ENCODE data around the gene KCNQ1. TPM values are rescaled to one million over a fixed set of nuclear protein-coding genes. Genes with fewer than 3 reads are reported as not detected.
A peak's percentile ranks its signal among the peaks of the same experiment; 100 is the strongest.

The KCNQ1 gene
- total RNA-seq, 4 donors from 2014 or later = 2.6 to 12.7 (median 4.9) TPM

DNA sequence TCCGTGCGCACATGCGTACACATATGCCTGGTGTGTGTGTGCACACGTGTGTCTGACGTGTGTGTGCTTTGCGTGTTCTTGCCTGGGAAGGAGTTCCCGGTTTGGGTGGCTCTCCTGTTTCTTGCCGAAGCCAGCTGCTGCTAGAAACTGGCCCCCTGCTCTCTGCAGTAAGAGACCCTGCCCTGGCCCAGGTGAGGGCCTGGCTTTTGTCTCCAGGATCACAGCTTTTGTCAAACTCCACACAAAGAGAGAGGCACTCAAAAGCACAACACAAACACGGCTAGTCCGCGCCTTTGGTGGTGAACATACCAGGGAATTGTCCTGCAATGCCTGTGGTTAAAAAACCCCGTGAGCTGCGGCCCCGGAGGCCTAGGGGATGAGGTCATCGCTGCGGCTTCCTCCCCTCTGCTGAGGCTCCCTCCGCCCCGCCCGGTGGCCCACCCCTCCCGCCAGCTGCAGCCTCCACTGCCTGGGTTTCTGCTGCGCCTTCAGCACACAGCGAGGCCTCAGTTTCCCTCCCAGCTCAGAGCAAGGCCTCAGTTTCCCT is 88.9 kb downstream of the KCNQ1 start:
- no peaks in the 10 kb centered on the region for H3K9me3 ChIP-seq
- no peaks in the 10 kb centered on the region for H3K36me3 ChIP-seq
- ATAC-seq = peak; percentile 39
- H3K27ac ChIP-seq = peak overlapping the region in 1 of 4 donors; percentile 40
- H3K4me1 ChIP-seq = peaks cover 0 to 20% (median 8%) of the 10 kb centered on the region in 3 donors
- WGBS, 2 donors (ENCODE audit: low coverage in 1 of 2) = no CpG with 5 or more reads among the region's 22 CpGs
- H3K4me3 ChIP-seq = no peak overlapping the region
- TF ChIP-seq, protein P1, sequence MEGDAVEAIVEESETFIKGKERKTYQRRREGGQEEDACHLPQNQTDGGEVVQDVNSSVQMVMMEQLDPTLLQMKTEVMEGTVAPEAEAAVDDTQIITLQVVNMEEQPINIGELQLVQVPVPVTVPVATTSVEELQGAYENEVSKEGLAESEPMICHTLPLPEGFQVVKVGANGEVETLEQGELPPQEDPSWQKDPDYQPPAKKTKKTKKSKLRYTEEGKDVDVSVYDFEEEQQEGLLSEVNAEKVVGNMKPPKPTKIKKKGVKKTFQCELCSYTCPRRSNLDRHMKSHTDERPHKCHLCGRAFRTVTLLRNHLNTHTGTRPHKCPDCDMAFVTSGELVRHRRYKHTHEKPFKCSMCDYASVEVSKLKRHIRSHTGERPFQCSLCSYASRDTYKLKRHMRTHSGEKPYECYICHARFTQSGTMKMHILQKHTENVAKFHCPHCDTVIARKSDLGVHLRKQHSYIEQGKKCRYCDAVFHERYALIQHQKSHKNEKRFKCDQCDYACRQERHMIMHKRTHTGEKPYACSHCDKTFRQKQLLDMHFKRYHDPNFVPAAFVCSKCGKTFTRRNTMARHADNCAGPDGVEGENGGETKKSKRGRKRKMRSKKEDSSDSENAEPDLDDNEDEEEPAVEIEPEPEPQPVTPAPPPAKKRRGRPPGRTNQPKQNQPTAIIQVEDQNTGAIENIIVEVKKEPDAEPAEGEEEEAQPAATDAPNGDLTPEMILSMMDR (IDR thresholded peaks at IDR 0.05) = no peak
- no peak for TF ChIP-seq EP300 (IDR thresholded peaks at IDR 0.05)
- TF ChIP-seq POLR2A (IDR thresholded peaks at IDR 0.05) = no peak
- no peak for TF ChIP-seq POLR2AphosphoS5 (IDR thresholded peaks at IDR 0.05)
- H3K27me3 ChIP-seq = no peaks in the 10 kb centered on the region

DNA sequence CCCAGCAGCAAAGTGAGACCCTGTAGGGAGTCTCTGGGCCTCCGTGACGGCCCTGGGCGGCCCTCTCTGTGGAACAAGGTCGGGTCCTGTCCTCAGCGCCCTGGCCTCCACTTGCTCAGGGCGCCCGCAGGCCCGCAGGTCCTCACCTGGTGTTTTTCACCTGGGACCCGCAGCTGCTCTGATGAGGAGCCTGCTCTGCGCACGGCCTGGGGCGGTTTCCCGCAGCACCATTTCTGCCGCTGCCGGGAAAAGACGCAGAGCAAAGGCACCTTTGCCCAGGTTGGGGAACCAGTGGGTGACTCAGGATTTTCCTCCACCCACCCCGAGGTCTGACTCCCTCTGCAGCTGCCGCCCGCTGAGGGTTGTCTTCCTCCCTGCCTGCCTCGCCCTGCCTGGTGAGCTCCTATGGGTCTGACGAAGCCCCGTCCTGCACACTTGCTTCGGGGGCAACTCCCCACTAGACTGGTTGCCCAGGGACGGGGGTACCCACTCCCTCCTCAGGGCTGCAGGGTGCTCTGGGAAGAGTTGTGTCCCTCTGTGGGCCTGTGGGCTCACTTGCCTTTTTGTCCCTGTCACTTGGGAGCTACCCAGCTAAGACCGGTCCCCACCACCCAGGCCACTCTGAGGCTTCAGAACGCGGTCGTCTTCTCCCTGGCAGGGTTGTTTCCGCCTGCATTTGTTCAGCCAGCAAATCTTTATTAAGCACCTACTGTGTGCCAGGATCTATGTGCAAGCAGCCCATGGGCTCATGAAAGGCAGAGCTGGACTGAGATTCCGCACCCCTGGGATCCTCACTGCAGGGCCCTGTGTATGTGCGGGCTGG is 89.5 kb downstream of the KCNQ1 start:
- no peak overlapping the region for H3K4me3 ChIP-seq
- no CpG with 5 or more reads among the region's 31 CpGs for WGBS, 2 donors (ENCODE audit: low coverage in 1 of 2)
- TF ChIP-seq POLR2A (IDR thresholded peaks at IDR 0.05) = no peak
- no peak for TF ChIP-seq POLR2AphosphoS5 (IDR thresholded peaks at IDR 0.05)
- TF ChIP-seq, protein P1 (IDR thresholded peaks at IDR 0.05) = no peak
- no peak for TF ChIP-seq EP300 (IDR thresholded peaks at IDR 0.05)
- no peaks in the 10 kb centered on the region for H3K36me3 ChIP-seq
- no peaks in the 10 kb centered on the region for H3K27me3 ChIP-seq
- H3K4me1 ChIP-seq = peaks cover 0 to 20% (median 8%) of the 10 kb centered on the region in 3 donors
- ATAC-seq = no peak
- no peaks in the 10 kb centered on the region for H3K9me3 ChIP-seq
- H3K27ac ChIP-seq = no peak overlapping the region

DNA sequence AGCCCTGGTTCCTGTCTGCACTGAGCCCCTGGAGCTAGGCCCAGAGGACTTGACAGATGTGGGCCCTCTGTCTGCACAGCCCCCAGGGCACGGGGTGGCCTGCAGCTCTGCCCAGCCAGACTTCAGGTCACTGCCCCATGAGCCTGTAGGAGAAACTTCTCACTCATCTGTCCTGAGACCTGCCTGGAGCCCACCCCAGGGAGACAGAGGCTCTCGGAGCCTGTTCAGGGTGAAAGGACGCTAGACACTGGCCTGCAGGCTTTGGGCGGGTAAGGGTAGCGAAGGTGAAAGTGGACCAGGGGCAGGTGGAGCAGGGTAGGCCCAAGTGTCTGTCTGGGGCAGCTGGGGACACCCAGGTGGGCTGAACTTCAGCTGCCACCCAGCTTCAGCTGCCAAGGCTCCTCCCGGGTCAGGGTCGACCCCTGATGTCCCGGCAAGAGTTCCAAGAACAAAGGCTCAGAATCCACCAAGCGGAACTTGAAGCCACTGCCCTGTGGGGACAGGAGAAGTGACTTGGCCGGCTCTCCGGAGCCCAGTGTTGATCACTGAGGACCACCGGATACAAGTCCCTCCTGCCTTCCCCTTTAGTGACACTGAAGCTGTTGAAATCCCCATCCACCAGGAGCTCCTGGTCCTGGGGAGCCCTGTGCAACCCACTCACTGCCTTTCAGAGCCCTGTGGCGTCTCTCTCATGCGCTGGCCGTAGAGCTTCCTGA is 90.3 kb downstream of the KCNQ1 start:
- Histone ChIP-seq H3K4me1 (peaks cover 0 to 20% (median 8%) of the 10 kb centered on the region in 3 donors), H3K27me3 (no peaks in the 10 kb centered on the region), H3K9me3 (no peaks in the 10 kb centered on the region), H3K4me3 (no peak overlapping the region), H3K27ac (no peak overlapping the region), H3K36me3 (no peaks in the 10 kb centered on the region)
- no peak for ATAC-seq
- no peak for TF ChIP-seq POLR2A (IDR thresholded peaks at IDR 0.05)
- TF ChIP-seq, protein P1 (IDR thresholded peaks at IDR 0.05) = no peak
- TF ChIP-seq EP300 (IDR thresholded peaks at IDR 0.05) = no peak
- no peak for TF ChIP-seq POLR2AphosphoS5 (IDR thresholded peaks at IDR 0.05)
- no CpG with 5 or more reads among the region's 15 CpGs for WGBS, 2 donors (ENCODE audit: low coverage in 1 of 2)

DNA sequence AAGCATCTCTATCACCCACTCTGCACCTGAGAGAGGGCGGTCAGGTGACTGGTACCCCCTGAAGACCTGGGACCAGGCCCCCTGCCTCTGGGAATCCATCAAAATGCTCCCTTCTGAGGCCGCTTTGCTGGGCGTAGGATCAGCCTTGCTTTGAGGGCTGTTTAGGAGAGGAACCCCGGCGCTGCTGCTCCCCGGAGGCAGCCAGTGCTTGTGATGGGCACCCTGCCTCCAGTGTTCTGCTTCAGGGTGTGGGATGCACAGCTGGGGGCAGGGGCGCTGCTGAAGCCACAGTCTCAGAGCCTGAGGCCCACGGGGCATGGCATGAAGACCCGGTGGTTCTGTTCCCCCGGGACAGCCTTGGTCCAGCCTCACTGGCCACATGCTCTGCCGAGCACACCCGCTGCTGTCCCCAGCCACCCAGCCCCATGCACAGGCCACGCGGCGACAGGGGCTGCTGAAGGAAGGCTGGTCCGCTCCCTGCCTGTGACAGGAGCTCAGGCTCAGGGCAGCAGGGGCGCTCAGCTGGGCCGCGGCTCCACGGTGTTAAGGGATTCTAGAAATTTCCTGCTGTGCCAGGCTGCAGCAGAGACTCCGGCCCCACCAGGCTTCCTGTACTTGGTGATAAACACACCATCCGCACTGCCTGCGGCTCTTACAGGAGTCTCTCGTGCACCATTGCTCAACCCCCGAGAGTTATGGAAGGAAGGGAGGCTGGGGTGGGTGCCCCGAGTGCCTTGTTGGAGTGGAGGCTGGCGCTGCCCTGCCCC is 91.0 kb downstream of the KCNQ1 start:
- no peaks in the 10 kb centered on the region for H3K27me3 ChIP-seq
- no peak for ATAC-seq
- WGBS, 2 donors (ENCODE audit: low coverage in 1 of 2) = no CpG with 5 or more reads among the region's 27 CpGs
- no peaks in the 10 kb centered on the region for H3K36me3 ChIP-seq
- no peaks in the 10 kb centered on the region for H3K9me3 ChIP-seq
- H3K4me1 ChIP-seq = peaks cover 0 to 20% (median 8%) of the 10 kb centered on the region in 3 donors
- TF ChIP-seq POLR2AphosphoS5 (IDR thresholded peaks at IDR 0.05) (no peak), EP300 (IDR thresholded peaks at IDR 0.05) (no peak), POLR2A (IDR thresholded peaks at IDR 0.05) (no peak)
- TF ChIP-seq, protein P1 (IDR thresholded peaks at IDR 0.05) = no peak
- H3K4me3 ChIP-seq = no peak overlapping the region
- no peak overlapping the region for H3K27ac ChIP-seq

Measured in gastroesophageal sphincter (tissue), 4 donors.